NCI-H446 (cell line): ENCODE data around the gene PPP1R7.

Source experiments
- DNase-seq, 2 experiments: peaks; one replicate each; lab custom pipeline; 2025; lab: John Stamatoyannopoulos, UW

The PPP1R7 gene

DNA sequence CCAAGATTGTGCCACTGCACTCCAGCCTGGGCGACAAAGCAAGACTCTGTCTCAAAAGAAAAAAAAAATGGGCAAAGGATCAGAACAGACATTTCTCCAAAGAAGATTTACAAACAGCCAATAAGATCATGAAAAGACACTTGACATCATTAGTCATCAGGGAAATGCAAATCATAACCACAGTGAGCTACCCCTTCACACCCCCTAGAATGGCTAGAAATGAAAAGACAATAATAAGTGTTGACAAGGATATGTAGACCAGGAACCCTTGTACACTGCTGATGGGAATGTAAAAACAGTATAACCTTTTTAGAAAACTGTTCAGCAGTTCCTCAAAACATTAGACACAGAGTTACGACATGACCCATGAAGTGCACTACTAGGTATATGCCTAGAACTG is 29.8 kb upstream of the PPP1R7 start:
- DNase-seq: no peak

DNA sequence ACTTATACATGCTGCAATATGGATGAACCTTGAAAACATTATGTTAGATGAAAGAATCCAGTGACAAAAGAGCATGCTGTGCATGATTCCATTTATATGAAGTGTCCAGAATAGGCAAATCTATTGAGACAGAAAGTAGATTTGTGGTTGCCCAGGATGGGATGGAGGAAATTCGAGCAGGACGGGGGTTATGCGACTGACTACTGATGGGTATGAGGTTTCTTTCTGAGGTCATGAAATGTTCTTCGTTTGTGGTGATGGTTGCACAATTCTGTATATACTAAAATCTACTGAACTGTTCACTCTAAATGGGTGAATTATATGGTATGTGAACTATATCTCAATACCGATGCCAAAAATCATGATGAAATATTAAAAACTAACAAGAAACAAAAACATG is 29.3 kb upstream of the PPP1R7 start:
- DNase-seq: no peak

DNA sequence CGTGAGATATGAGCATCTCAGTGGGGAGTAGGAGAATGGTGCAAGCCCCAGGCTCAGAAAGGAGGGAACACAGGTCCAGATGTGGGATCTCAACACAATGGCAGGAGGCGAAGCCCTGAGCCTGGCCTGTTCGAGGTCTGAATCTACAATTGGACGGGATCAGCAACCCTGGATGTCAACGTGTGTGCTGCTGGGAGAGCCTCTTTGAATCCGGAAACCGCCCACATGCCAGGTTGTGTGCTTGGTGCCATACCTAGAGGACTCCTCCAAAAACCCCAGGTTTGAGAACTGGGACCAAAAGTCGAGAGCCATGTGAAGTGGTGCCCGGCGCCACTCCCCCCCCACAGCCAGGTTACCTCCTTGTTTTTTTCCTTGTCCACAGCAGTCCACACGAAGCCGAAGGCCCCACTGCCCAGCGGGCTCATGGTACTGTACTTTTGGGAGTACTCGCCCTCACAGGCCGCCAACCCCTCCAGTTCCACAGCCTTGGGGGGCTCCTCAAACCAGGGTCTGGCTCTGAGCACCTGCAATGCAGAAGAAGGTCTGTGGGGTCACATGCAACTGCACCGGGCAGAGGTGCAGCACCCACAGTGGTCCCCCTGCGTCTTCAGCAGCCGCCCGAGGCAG is 27.8 kb upstream of the PPP1R7 start:
- no peak for DNase-seq

DNA sequence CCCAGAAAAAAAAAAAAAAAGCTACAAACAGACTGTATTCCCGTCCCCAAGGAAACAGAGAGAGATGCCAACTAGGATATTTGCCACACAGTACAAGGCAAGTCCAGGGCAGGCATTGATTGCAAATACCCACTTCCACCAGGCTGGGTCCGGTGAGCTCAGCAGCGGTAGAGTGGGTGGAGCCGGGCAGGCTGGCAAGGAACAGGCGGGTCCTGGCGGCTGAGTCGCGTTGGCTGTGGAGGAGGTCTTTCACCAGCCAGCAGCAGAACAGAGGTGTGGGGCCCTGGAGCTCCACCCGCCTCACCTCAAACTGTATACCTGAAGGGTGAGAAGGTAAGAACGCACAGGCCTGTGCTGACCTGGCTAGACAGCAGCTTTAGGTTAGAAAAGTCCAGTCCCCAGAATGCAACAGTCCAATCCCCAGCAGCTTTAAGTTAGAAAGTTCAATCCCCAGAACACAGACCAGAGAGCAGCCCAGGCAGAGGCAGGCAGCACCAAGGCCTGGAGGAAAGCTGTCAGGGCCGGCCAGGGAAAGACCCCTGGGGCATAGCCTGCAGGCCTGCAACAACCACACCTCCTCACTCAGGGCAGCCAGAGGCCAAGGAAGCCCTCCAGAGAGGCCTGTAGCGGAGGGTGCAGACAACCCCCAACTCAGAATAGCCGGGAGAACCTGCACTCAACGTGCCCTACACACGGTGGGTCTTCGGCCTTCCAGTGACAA is 26.3 kb upstream of the PPP1R7 start:
- DNase-seq: no peak

DNA sequence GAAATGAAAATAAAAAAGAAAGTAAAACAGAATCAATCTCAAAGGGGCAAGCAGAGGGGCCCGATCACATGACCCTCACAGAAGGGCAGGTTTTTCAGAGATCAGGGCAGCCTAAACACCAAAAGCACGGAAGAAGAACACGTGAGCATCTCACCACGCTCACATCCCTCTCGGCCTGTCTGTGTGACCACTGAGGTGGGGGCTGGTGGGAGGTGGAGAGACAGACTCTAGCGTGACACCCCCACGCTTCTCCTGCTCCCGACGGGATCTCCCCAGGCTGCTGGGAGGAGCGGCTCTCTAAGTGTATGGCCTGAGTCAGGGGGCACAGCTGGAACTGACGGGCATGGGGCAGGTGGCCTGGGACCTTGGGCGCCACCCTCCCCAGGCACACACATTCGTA is 24.6 kb upstream of the PPP1R7 start:
- no peak for DNase-seq

DNA sequence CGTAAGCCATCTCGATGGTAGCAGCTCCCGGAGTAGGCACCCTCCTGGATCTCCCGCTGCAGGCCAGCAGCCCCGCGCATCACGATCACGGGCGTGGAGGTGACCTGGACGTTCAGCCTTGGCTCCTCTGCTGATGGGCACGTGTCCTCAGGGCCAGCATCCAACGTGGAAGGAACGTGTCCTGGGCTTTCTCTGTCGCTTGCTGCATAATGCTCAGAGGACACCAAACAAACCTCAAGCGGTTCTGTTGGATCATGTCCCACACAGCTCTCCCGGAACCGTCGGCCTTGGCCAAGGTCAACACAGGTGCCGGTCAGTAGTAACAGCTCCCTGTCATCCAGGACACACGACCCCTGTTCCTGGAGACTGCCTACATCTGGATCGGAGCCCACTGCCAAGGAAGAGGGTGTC is 24.1 kb upstream of the PPP1R7 start:
- no peak for DNase-seq

DNA sequence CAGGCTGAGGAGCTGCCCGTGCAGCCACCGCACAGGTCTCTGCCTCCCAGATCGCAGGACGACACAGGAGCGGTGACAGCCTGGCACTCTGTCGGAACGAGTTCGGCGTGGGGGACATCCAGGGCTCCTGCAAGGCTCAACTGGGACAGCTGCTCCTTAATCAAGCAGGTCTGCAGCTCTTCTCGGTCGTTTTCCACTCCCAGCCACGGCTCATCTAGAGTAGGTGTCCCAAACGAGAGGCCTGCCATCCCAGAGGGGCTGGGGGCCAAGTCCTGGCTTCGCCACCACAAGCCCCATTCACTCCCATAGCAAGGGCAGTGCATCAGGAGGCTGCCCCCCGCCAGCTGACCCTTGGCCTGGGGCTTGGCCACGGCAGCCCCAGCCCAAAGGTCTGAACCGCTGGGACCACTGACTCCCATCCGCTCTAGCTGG is 23.5 kb upstream of the PPP1R7 start:
- no peak for DNase-seq

DNA sequence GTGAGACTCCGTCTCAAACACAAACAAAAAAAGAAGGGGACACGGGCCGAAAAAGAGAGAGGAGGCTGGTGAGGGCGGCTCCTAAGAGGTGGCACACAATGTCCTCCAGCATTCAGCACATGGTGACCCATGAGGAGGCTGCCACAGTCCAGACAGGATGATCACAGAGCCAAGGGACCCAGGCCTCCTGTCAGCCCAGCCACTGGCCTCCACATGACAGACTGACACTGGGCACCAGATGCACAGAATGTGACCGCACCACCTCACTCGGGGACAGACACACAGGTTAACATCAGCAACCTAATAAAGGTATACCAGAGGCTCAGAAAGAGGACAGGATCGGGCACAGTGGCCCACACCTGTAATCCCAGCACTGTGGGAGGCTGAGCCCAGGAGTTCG is 22.0 kb upstream of the PPP1R7 start:
- no peak for DNase-seq

DNA sequence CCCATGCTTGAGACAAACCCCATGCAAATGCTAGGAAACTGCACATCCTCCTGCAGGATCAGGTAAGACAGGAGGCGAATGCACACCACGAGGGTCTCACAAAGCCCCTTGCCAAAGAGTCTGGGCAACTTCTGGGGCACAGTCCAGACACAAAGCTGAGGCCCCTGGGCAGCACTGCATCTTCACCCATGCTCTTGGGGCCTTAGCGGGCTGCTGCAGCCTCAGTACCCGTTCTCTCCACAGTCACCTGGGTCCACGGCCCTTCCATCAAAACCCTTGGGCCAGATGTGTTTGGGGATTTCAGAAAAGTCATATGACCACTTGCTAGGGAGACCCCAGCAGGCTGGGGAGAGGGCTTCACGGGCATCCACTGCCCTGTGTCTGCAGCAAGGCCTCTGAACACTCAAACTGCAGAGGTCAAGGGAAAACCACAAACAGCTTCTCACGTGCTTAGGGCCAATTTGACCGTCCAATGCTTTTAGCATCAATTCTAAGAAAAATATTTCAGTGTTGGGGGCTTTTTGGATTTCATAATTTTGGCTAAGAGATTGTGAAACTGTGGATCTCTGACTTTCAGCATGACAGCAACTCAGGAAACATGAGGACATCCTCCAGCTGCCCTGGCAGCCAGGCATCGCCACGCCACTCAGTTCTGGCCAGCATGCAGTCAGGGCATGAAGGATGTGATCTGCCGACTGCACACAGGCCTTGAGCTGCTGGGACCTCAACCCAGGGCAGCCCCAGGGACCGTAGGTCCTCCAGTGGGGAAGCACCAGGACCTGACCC is 21.0 kb upstream of the PPP1R7 start:
- DNase-seq: no peak

DNA sequence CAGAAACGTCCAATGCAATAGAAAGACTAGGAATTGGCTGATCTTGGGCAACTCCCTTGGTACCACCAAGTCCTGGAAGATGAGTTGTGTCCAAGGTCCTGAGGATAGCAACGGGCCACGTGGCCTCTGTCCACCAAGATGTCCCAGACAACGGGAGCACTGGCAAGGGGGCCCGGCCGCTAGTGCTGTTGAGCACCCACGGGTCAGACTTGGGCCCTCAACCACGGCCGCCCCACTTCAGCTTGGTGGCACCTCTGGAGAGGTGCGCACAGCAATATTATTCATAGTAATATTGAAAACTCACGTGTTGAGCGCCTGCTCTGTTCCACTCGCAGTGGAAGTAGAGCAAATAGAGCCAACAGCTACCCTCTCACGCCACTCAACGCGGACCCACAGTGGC is 20.0 kb upstream of the PPP1R7 start:
- DNase-seq: no peak

DNA sequence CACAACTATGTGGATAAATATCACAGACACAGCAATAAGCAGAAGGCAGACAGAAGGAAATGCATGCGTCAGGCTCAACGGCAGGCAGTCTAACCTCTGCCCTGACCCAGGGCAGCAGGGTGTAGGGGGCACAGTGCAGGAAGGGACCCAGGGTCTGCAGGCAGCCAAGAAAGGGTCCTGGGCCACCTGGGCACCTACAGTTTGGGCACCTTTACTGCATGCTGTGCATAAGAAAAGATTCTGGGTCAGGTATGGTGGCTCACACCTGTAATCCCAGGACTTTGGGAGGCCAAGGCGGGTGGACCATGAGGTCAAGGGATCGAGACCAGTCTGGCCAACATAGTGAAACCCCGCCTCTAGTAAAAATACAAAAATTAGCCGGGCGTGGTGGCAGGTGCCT is 18.7 kb upstream of the PPP1R7 start:
- DNase-seq: no peak

DNA sequence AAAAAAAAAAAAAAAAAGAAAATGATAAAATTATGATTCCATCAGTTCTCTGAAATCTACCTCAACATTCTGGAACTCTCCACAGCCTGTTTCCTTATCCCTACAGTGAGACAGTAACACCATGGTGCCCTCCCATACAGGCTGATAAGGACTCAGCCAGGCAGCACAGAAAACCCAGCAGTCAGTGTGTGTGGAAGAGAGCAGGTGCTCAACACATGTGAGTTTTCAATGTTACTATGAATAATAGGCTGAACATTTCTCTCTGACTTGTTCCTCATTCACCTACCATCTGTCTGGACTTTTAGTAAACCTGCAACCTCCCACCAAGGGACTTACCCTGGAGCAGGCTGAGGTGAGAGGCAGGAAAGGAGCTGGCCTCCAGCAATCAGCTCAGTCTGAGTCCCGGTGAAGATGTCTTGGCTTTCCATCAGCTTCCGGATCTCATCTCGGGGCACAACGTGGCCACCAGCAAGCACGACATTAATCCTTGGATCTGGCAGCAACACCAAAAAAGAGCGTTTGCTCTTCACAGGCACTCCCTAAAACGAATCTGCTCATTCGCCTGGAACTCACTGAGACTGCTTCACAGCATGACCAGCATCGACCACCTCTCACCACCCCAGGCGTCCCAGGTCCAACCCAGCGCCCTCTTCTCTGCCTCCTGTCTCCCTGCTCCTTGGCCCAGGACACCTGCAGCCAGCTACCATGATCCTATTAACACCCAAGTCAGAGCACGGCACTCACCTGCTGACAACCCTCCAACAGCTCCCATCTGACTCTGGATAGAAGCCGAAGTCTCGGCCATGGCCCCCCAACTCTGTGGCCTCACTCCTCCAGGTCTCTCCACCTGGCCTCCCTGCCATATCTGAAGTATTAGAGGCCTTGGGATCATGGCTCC is 17.5 kb upstream of the PPP1R7 start:
- DNase-seq: no peak

DNA sequence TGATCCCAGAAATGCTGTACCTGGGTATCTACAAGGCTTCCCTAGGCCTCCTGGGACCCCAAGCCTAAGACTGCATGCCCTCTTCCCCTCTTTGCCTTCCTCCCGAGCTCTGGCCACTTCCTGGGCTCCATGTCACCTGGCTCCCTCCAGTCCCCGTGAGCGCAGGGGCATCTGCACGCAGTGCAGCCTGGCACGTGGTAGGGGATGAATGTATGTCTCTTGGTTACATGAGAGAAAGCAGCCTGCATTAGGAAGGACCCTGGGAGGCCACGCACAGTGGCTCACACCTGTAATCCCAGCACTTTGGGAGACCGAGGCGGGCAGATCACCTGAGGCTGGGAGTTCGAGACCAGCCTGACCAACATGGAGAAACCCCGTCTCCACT is 16.8 kb upstream of the PPP1R7 start:
- no peak for DNase-seq

DNA sequence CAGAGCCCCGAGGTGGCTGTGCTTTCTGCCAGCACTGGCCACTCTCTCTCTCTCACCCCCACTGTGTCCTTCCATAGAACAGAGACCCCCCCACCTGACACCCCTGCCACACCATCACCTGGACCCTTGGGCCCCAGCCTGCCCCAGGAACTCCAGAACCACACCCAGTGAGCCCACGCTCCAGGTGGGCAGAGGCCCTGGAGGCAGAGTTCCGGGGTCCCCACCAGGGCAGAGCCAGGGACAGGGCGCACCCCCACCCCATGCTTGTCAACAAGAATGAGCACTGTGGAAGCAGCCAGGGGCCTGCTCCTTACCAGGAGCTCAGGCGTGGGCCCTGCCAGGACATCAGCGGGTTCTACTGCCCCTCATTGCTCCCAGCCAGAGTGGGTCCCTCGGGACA is 15.6 kb upstream of the PPP1R7 start:
- no peak for DNase-seq

DNA sequence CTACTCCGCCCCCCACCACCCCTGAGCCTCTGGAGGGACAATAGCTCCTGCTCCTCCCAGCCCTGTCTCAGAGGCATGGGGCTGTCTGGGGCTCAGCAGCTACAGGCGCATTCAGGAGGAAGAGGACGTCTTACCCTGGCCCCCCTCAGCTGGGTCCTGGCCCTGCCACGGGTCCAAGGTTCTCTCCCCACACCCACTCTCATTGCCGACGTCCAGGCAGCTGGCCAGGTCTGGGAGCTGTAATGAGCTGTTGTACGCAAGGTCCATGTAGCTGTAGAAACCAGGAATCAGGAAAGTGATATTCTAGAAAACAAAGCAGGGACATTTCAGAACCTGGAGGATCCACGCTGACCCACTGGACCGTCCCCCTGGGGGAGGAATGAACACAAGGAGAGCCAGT is 14.5 kb upstream of the PPP1R7 start:
- DNase-seq: no peak

DNA sequence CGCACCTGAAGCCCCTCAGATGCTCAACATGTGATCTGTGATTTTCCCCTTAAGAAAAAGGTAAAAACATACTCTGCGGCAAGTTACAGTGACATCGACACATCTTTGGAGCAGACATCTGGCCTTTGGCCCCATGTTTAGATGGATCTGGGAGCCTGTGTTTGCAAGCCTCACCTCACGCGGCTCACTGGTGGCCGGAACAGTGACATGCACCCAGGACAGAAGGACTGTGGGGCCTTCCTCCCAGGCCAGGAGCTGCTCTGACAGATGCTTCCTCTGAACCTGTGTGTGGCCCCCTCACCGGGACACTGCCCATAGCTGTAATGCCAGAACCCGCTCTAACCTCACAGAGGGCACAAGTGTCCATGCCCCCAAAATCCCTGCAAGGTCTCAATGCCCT is 14.1 kb upstream of the PPP1R7 start:
- DNase-seq: no peak

DNA sequence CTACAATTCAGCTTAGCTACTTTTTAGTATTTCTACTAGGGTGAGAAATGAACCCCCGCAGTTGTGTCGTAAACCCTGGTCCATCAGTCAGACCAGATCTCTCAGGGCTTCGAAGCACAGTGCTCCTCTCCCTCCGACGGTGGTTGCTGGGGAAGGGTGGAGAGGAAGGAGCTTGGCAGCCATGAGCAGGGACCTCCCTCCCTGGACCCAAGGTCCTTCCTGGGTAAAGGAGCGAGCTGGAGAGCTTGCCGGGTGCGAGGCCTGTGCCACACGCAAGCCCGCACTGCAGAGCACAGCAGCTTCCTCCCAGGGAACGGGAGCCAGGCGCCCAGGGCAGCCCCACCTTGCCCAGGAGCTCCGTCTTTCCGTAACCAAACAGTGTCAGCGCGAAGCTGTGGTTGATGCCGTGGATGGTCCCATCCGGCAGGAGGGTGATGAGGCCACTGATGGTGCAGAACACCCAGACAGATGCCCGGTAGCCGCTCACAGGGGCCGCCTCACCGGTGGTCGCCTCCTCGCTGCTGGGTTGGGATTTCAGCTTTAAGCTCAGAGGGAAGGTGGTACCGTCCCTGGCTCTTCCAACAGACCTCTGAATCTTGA is 13.5 kb upstream of the PPP1R7 start:
- no peak for DNase-seq

DNA sequence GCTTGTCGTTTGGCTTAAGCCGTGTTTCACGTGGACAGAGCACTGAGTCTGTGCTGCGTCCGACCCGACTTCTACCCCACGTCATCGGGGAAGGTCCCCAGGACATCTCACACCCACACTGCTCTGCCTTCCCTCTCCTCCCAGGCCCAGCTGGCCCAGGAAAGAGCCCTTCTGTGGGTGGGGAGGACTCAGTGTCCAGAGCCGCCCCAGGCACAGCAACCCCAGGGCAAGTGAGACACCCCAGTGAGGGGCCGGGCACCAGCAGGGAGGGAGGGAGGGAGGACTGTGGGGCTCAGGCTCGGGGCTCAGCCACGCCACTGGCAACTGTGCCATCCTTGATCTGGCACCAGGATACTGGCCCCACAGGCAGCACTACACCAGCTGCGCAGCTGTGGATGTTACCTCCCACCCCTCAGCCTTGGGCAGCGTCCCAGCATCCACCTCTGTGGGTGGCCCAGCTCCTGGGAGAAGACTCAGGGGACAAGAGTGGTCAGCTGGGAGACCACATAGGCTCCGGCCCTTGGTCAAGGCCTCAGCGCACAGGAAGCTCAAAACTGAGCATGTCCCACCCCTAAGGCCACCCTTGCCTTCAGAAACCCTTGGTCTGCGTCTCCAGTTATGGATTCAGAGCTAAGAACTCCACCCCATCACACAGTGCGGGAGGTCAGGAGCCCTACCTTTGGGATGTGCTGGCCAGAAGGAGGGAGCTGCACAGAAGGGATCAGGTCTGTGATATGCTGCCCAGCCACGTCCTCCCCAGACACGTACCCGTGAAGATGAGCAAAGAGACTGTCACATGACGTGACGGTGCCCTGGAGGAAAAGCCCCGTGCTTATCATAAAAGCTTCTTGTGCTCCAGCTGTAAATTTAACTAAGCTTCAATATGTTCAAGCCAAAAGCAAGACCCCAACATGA is 12.7 kb upstream of the PPP1R7 start:
- no peak for DNase-seq

DNA sequence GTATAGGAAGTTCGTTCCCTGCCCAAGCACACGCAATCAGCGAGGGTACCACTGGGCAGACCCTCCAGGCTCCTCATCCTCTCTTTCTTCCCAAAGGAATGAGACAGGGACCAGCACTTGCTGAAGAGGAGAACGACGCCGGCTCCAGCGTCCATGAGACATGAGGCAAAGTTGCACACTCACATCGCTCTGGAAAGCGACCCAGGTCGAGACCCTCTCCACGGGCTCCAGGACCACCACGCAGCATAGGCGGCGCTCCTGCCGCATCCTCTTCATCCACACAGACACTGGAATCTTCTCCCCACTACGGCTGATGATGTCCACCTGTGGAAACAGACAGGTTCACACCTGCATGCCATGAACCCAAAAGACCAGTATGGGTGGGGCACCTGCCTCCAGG is 11.8 kb upstream of the PPP1R7 start:
- DNase-seq: no peak

DNA sequence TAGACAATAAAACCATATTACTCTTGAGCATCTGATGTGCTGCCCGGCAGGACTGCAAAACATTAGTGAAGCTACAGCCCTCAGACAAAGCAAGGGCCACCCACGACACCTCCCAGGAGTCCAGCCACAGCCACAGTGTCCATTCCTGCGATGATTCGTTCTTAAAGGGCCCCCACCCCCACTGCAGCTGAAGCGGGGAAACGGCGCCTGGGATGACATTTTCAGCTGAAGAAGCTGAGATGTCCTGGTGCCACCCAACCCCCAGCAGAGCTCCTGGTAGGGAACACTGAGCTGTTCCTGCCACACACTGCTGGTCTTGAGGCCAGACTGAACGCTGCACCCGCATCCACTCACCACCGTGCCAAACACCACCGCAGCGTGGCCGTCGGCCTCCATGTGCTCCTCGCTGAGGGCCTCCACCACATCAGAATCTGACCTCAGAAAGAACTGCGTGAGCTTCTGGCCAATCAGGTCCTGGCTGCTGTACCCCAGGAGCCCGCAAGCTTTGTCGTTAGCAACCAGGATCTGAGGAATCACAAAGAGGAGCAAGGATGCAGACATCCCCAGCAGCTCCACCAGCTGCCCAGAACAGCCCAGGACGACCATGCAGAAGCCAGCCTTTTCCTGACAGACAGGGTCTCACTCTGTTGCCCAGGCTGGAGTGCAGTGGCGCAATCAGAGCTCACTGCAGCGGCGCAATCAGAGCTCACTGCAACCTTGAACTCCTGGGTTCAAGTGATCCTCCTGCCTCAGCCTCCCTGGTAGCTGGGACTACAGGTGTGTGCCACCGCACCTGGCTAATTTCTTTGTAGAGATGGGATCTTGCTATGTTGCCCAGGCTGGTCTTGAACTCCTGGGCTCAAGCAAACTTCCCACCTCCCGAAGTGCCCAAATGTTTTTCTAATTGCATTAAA is 10.5 kb upstream of the PPP1R7 start:
- no peak for DNase-seq
